Gastrocnemius medialis (tissue), 4 donors: ENCODE results near the gene SEMA3C. TPM values are rescaled to one million over a fixed set of nuclear protein-coding genes. Genes with fewer than 3 reads are reported as not detected.

Experiments used
- ATAC-seq, 2 donors: fragments of 150-250 bp; one replicate each; pipeline ENCODE4 v1.9.1; 2016
- DNase-seq, 2 donors: peaks; one replicate each; pipeline ENCODE4 v3.0.0-alpha.2; 2019
- H3K27ac ChIP-seq, 4 donors: fragments of 200-600 bp; sonication (generic); 1 replicate in 1 of 4; 2 replicates in 3 of 4; pipeline ENCODE4 v1.5.1; 2016 to 2018; ENCODE audit warnings: mild to moderate bottlenecking in 2 of 4, moderate library complexity in 1 of 4
- H3K27me3 ChIP-seq, 3 donors: fragments of 200-600 bp; sonication (generic) in 2 of 3; 1 replicate in 1 of 3; 2 replicates in 2 of 3; pipeline versions ENCODE4 v1.5.1 to v1.6.0; 2016 to 2019; ENCODE audit warnings: mild to moderate bottlenecking in 1 of 3, moderate library complexity in 1 of 3
- H3K36me3 ChIP-seq, 2 donors: fragments of 200-600 bp; sonication (generic) in 1 of 2; one replicate each; pipeline ENCODE4 v1.5.1; 2017 to 2018
- H3K4me1 ChIP-seq, 2 donors: fragments of 200-600 bp; sonication (generic) in 1 of 2; one replicate each; pipeline ENCODE4 v1.5.1; 2016 to 2017; ENCODE audit warnings: mild to moderate bottlenecking in 2 of 2
- H3K4me3 ChIP-seq, 4 donors: fragments of 200-600 bp; sonication (generic) in 3 of 4; 1 replicate in 1 of 4; 2 replicates in 3 of 4; pipeline ENCODE4 v1.5.1; 2016 to 2019; ENCODE audit warnings: mild to moderate bottlenecking in 2 of 4
- H3K9me3 ChIP-seq, 3 donors: fragments of 200-600 bp; sonication (generic) in 2 of 3; 1 replicate in 1 of 3; 2 replicates in 2 of 3; pipeline ENCODE4 v1.5.1; 2016 to 2019
- POLR2A ChIP-seq, 2 donors: fragments of 450-650 bp; IDR thresholded peaks; one replicate each; pipeline ENCODE4 v1.6.1; 2017; ENCODE audit warnings: antibody characterized with exemption in 2 of 2, mild to moderate bottlenecking in 2 of 2, moderate library complexity in 2 of 2
- in situ Hi-C, 4 donors: fragments of 200-750 bp; cut with MboI; loops; one replicate each; pipeline versions ENCODE4 v1.15.0 to v1.8.0; 2017; ENCODE audit warnings: low sequenced_read_pairs in 4 of 4
- intact Hi-C: fragments of 100-400 bp; cut with DNase I; formaldehyde crosslinking; loops from one replicate; pipeline ENCODE4 v1.15.1; 2023; ENCODE audit warnings: low total_unique reads
- total RNA-seq, 4 donors: library from RNA; depleted of rRNA; stranded (reverse); fragments of >200 nt; gene quantifications; one replicate each; pipeline versions ENCODE4 v1.1.0 to v1.2.3, GENCODE V29; 2016
- TF ChIP-seq, protein P1 (sequence below), 5 experiments: fragments of 450-650 bp in 3 of 5; fragments of 200-600 bp in 2 of 5; sonication (generic) in 2 of 5; IDR thresholded peaks in 4 of 5; conservative IDR thresholded peaks in 1 of 5; 1 replicate in 4 of 5; 2 replicates in 1 of 5; pipeline ENCODE4 v1.5.1; 2016 to 2019; ENCODE audit warnings: antibody characterized with exemption in 5 of 5, mild to moderate bottlenecking in 3 of 5, moderate library complexity in 3 of 5

SEMA3C gene
- total RNA-seq, 4 donors from 2014 or later, result 5.4 to 58.5 (median 30.3) TPM

DNA sequence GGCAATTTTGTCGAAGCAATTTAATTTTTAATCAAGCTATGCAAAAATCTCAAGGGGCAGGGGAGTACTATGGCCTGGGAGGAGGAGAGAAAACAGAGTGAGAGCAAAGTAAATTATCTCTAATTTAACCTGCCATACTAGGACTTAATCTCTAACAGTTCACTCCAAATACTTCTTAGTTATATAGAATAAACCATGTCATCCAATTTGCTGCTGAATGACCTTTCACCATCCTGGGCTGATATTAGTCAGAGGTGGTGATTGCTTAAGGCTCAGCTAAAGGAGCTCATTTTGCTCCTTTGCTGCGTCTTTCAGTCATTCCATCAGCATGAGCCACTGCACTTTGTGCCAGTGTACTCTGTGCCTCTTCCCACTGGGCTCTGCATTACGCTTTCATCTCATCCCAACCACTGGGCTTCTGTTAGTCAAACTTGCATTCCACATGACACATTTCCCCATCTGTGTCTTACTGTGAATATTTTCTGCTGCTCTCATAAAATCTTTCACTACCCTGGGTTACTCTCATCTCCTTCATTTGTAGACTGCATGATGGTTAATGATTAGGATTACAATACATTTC lies 196.1 kb downstream of the SEMA3C start:
- in situ Hi-C loops (loop anchor here in 2 of 4 donors (25.0 kb wide), 1 partner anchor 540 kb away; no protein-coding TSS in a partner anchor), intact Hi-C loops (loop anchor here (10.0 kb wide), 2 partner anchors 192 to 442 kb away; partner anchors contain the start of gene SEMA3C)
- Histone ChIP-seq H3K27me3 (no peaks in the 10 kb centered on the region), H3K36me3 (no peaks in the 10 kb centered on the region), H3K9me3 (no peaks in the 10 kb centered on the region), H3K27ac (peak overlapping the region in 2 of 4 donors; percentile 45 to 54), H3K4me1 (peaks cover 0 to 4% of the 10 kb centered on the region in 2 donors), H3K4me3 (no peak overlapping the region)
- ATAC-seq (peak; percentile 87 to 91), DNase-seq (peak; percentile 59 to 77)
- TF ChIP-seq, protein P1, sequence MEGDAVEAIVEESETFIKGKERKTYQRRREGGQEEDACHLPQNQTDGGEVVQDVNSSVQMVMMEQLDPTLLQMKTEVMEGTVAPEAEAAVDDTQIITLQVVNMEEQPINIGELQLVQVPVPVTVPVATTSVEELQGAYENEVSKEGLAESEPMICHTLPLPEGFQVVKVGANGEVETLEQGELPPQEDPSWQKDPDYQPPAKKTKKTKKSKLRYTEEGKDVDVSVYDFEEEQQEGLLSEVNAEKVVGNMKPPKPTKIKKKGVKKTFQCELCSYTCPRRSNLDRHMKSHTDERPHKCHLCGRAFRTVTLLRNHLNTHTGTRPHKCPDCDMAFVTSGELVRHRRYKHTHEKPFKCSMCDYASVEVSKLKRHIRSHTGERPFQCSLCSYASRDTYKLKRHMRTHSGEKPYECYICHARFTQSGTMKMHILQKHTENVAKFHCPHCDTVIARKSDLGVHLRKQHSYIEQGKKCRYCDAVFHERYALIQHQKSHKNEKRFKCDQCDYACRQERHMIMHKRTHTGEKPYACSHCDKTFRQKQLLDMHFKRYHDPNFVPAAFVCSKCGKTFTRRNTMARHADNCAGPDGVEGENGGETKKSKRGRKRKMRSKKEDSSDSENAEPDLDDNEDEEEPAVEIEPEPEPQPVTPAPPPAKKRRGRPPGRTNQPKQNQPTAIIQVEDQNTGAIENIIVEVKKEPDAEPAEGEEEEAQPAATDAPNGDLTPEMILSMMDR (IDR thresholded peaks at IDR 0.05 in 4 of 5, conservative IDR thresholded peaks at IDR 0.05 in 1 of 5), result no peak
- no peak for TF ChIP-seq POLR2A (IDR thresholded peaks at IDR 0.05)

DNA sequence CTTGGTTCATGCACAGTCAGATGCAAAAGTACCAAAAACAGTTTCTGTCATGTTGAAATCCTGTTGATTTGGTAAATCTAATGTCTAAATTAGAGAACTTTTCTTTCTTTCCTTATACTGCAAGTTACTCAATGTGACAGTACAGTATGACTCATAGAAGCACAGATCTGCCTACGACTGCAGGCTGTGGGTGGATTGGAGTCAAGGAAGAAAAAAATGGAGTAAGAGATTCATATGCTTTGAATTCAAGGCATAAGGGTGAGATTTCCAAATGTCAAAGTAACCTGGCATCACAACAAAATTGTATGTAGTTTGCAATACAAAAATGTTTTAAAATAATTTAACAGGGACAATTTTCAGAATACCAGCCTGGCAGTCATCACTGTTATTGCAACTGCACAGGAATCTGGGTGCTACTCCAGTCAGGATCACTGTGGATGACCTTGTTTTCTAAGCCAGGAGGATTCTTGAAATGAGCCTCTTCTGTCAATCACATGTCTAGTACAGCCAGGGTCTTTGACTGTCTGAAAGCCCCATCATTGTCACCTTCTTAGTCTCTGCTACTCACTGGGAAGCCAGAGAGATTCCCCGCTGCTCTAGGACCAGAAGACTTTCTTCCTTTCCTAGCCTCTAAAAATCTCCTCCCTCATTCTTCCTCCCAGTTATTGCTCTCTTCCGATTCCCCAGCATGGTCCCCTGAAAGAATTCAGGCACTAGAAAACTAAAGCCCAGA lies 196.8 kb downstream of the SEMA3C start:
- no peaks in the 10 kb centered on the region for H3K9me3 ChIP-seq
- H3K27me3 ChIP-seq, result no peaks in the 10 kb centered on the region
- in situ Hi-C loops (loop anchor here in 2 of 4 donors (25.0 kb wide), 1 partner anchor 540 kb away; no protein-coding TSS in a partner anchor), intact Hi-C loops (loop anchor here (10.0 kb wide), 2 partner anchors 193 to 443 kb away; partner anchors contain the start of gene SEMA3C)
- H3K36me3 ChIP-seq, result no peaks in the 10 kb centered on the region
- peaks cover 0 to 4% of the 10 kb centered on the region in 2 donors for H3K4me1 ChIP-seq
- H3K27ac ChIP-seq, result peak overlapping the region in 2 of 4 donors; percentile 45 to 54
- DNase-seq (no peak), ATAC-seq (peak; percentile 77 to 81)
- TF ChIP-seq, protein P1 (IDR thresholded peaks at IDR 0.05 in 4 of 5, conservative IDR thresholded peaks at IDR 0.05 in 1 of 5), result no peak
- TF ChIP-seq POLR2A (IDR thresholded peaks at IDR 0.05), result no peak
- H3K4me3 ChIP-seq, result no peak overlapping the region

DNA sequence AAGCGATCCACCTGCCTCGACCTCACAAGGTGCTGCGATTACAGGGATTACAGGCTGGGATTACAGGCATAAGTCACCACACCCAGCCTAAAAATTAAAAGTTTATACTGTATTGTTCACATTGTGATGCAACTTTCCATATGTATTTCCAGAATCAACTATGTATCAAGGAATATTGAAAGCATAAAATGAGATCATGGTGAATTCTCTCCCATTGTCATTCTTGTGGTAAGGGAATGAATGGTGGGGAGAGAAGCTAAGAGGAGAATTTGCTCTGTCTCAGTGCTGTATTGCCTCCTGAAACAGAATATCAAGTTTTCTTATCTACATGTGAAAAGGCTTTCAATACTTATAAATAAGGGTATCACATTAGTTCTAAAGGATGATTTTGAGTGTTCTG lies 198.7 kb downstream of the SEMA3C start:
- H3K4me3 ChIP-seq, result no peak overlapping the region
- TF ChIP-seq, protein P1 (IDR thresholded peaks at IDR 0.05 in 4 of 5, conservative IDR thresholded peaks at IDR 0.05 in 1 of 5), result no peak
- TF ChIP-seq POLR2A (IDR thresholded peaks at IDR 0.05), result no peak
- H3K27me3 ChIP-seq, result no peaks in the 10 kb centered on the region
- H3K4me1 ChIP-seq, result peaks cover 0 to 4% of the 10 kb centered on the region in 2 donors
- no peak overlapping the region for H3K27ac ChIP-seq
- in situ Hi-C loops (loop anchor here in 2 of 4 donors (25.0 kb wide), 1 partner anchor 542 kb away; no protein-coding TSS in a partner anchor), intact Hi-C loops (loop anchor here (10.0 kb wide), 2 partner anchors 195 to 445 kb away; partner anchors contain the start of gene SEMA3C)
- H3K9me3 ChIP-seq, result no peaks in the 10 kb centered on the region
- ATAC-seq (no peak), DNase-seq (no peak)
- H3K36me3 ChIP-seq, result no peaks in the 10 kb centered on the region

DNA sequence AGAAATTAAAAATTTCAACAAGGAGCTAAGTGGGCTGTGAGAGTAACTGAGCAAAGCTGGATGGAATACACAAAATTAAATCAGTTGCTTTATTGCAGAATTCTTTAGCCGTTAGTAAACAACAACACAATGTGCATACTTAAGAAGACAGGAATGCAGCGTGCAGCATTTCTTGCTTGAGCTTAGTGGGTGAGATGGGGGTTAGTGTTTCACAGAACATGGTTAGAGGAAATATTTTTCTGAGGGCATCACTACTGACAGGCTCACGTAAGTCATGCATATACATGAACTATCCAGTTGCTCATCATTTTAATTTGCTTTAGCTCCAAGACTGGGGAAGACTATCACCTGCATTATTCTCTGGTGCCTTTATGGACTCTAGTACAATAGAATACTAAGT lies 199.6 kb downstream of the SEMA3C start:
- Histone ChIP-seq H3K9me3 (no peaks in the 10 kb centered on the region), H3K4me1 (peaks cover 0 to 4% of the 10 kb centered on the region in 2 donors), H3K36me3 (no peaks in the 10 kb centered on the region), H3K27ac (no peak overlapping the region), H3K27me3 (no peaks in the 10 kb centered on the region), H3K4me3 (no peak overlapping the region)
- no peak for DNase-seq
- in situ Hi-C loops, result loop anchor here in 2 of 4 donors (25.0 kb wide), 1 partner anchor 543 kb away; no protein-coding TSS in a partner anchor
- intact Hi-C loops, result no loop called here
- no peak for TF ChIP-seq POLR2A (IDR thresholded peaks at IDR 0.05)
- ATAC-seq, result no peak

DNA sequence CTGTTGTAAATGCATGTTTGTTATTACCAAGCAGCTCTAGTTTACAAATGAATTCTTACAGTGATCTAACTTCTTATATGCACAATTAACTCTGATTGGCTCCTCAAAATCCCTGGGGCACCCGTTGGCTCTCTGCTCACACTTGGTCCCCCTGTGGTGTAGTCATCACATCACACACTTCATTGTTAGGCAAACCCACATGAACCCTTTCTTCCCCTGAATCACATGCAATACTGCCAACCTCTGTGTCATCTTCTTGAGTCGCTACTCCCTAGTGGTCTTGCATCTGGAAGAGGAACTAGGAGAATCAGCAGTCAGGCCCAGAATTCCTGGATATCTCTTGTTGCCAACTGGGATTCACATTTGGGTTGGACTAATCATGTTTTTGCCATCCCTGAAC lies 207.3 kb downstream of the SEMA3C start:
- DNase-seq (peak in 1 of 2 donors; percentile 13), ATAC-seq (no peak)
- H3K27me3 ChIP-seq, result no peaks in the 10 kb centered on the region
- no peaks in the 10 kb centered on the region for H3K4me1 ChIP-seq
- TF ChIP-seq, protein P1 (IDR thresholded peaks at IDR 0.05 in 4 of 5, conservative IDR thresholded peaks at IDR 0.05 in 1 of 5), result no peak
- TF ChIP-seq POLR2A (IDR thresholded peaks at IDR 0.05), result no peak
- intact Hi-C loops, result no loop called here
- no peak overlapping the region for H3K27ac ChIP-seq
- no peaks in the 10 kb centered on the region for H3K9me3 ChIP-seq
- H3K4me3 ChIP-seq, result no peak overlapping the region
- in situ Hi-C loops, result loop anchor here in 2 of 4 donors (25.0 kb wide), 1 partner anchor 551 kb away; no protein-coding TSS in a partner anchor
- no peaks in the 10 kb centered on the region for H3K36me3 ChIP-seq
